ENCODE measurements around the gene MARCKS. TPM values are rescaled to one million over a fixed set of nuclear protein-coding genes. Genes with fewer than 3 reads are reported as not detected.

MARCKS gene
- polyA plus RNA-seq, 1 donor (not counting 4 experiments of a cell fraction or from before 2014, with no cell fraction given), result 50.8 TPM

GRCh38 chr6:113888493-113888892 is 31.3 kb downstream of the MARCKS start:
- Histone ChIP-seq H3K27ac (ENCODE audit: control insufficient read depth, insufficient read depth, low read length) (no peak overlapping the region), H3K4me3 (ENCODE audit: control insufficient read depth in 2 of 3, extremely low read depth in 1 of 3, insufficient read depth in 2 of 3, low read depth in 1 of 3, low read length in 3 of 3) (no peak overlapping the region), H3K27me3 (ENCODE audit: control insufficient read depth, extremely low read depth, insufficient read depth, low read length) (no peaks in the 10 kb centered on the region), H3K36me3 (ENCODE audit: control insufficient read depth in 2 of 2, extremely low read depth in 1 of 2, insufficient read depth in 2 of 2, low read length in 2 of 2) (no peaks in the 10 kb centered on the region), H2AFZ (ENCODE audit: control insufficient read depth, low read length) (no peak overlapping the region), H3K4me2 (ENCODE audit: control insufficient read depth, extremely low read depth, insufficient read depth, low read depth, low read length) (no peak overlapping the region), H3K79me2 (ENCODE audit: control insufficient read depth, insufficient read depth, low read length) (no peaks in the 10 kb centered on the region), H3K9ac (ENCODE audit: control insufficient read depth, extremely low read depth, insufficient read depth, low read length) (no peak overlapping the region), H3K9me1 (ENCODE audit: control insufficient read depth, extremely low read depth, insufficient read depth, low read length) (no peaks in the 10 kb centered on the region), H3K9me3 (ENCODE audit: control insufficient read depth, low read depth, low read length) (no peaks in the 10 kb centered on the region), H3K4me1 (ENCODE audit: control insufficient read depth, extremely low read depth, insufficient read depth, low read length) (no peaks in the 10 kb centered on the region), H4K20me1 (ENCODE audit: control insufficient read depth, extremely low read depth, insufficient read depth, low read length) (no peaks in the 10 kb centered on the region)
- no peak for TF ChIP-seq EZH2 (IDR thresholded peaks at IDR 0.05; ENCODE audit: low read length)
- TF ChIP-seq CTCF (optimal IDR thresholded peaks at IDR 0.05 in 1 of 3, IDR thresholded peaks at IDR 0.05 in 1 of 3, conservative IDR thresholded peaks at IDR 0.05 in 1 of 3; ENCODE audit: extremely low read depth in 1 of 3, insufficient read depth in 2 of 3, low read length in 3 of 3), result no peak
- dilution Hi-C loops (cut with MboI; ENCODE audit: extremely low pct_ligation_motif_present, low sequenced_read_pairs), result loop anchor here (25.0 kb wide), 1 partner anchor 1101 kb away; no protein-coding TSS in a partner anchor
- FAIRE-seq (peak; percentile 55), DNase-seq (ENCODE audit: low read depth, low spot score) (no peak)

- TF ChIP-seq CTCF (optimal IDR thresholded peaks at IDR 0.05 in 1 of 3, IDR thresholded peaks at IDR 0.05 in 1 of 3, conservative IDR thresholded peaks at IDR 0.05 in 1 of 3; ENCODE audit: extremely low read depth in 1 of 3, insufficient read depth in 2 of 3, low read length in 3 of 3) (no peak), EZH2 (IDR thresholded peaks at IDR 0.05; ENCODE audit: low read length) (no peak)
- Histone ChIP-seq H3K9me3 (ENCODE audit: control insufficient read depth, low read depth, low read length) (no peaks in the 10 kb centered on the region), H3K4me2 (ENCODE audit: control insufficient read depth, extremely low read depth, insufficient read depth, low read depth, low read length) (no peak overlapping the region), H3K9ac (ENCODE audit: control insufficient read depth, extremely low read depth, insufficient read depth, low read length) (no peak overlapping the region), H2AFZ (ENCODE audit: control insufficient read depth, low read length) (no peak overlapping the region), H3K79me2 (ENCODE audit: control insufficient read depth, insufficient read depth, low read length) (no peaks in the 10 kb centered on the region), H3K27ac (ENCODE audit: control insufficient read depth, insufficient read depth, low read length) (no peak overlapping the region), H3K36me3 (ENCODE audit: control insufficient read depth in 2 of 2, extremely low read depth in 1 of 2, insufficient read depth in 2 of 2, low read length in 2 of 2) (no peaks in the 10 kb centered on the region), H3K4me1 (ENCODE audit: control insufficient read depth, extremely low read depth, insufficient read depth, low read length) (no peaks in the 10 kb centered on the region), H4K20me1 (ENCODE audit: control insufficient read depth, extremely low read depth, insufficient read depth, low read length) (no peaks in the 10 kb centered on the region), H3K4me3 (ENCODE audit: control insufficient read depth in 2 of 3, extremely low read depth in 1 of 3, insufficient read depth in 2 of 3, low read depth in 1 of 3, low read length in 3 of 3) (no peak overlapping the region), H3K27me3 (ENCODE audit: control insufficient read depth, extremely low read depth, insufficient read depth, low read length) (no peaks in the 10 kb centered on the region), H3K9me1 (ENCODE audit: control insufficient read depth, extremely low read depth, insufficient read depth, low read length) (no peaks in the 10 kb centered on the region)
- DNase-seq (ENCODE audit: low read depth, low spot score) (no peak), FAIRE-seq (no peak)
- dilution Hi-C loops (cut with MboI; ENCODE audit: extremely low pct_ligation_motif_present, low sequenced_read_pairs), result loop anchor here (25.0 kb wide), 1 partner anchor 1102 kb away; no protein-coding TSS in a partner anchor
Measured at GRCh38 chr6:113888956-113889630, 31.9 kb downstream of the MARCKS start.

Data from keratinocyte (primary cell).